Measurements from ENCODE around the gene QSER1.

DNA sequence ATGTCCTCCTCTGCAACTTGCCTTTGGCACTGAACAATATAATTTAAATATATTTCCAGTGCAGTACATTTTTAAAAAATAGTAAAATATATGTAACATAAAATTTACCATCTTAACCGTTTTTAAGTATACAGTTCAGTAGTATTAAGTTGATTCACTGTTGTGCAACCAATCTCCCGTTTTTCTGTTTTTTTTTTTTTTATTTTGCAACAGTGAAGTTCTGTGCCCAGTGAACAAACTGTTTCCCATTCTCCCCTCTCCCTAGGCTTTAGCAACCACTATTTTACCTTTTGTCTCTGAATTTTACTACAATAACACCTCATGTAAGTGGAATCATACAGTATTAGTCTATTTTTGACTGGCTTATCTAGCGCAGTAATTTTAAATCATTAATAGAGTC, 49.1 kb upstream of the QSER1 start:
- TF ChIP-seq, protein P1, sequence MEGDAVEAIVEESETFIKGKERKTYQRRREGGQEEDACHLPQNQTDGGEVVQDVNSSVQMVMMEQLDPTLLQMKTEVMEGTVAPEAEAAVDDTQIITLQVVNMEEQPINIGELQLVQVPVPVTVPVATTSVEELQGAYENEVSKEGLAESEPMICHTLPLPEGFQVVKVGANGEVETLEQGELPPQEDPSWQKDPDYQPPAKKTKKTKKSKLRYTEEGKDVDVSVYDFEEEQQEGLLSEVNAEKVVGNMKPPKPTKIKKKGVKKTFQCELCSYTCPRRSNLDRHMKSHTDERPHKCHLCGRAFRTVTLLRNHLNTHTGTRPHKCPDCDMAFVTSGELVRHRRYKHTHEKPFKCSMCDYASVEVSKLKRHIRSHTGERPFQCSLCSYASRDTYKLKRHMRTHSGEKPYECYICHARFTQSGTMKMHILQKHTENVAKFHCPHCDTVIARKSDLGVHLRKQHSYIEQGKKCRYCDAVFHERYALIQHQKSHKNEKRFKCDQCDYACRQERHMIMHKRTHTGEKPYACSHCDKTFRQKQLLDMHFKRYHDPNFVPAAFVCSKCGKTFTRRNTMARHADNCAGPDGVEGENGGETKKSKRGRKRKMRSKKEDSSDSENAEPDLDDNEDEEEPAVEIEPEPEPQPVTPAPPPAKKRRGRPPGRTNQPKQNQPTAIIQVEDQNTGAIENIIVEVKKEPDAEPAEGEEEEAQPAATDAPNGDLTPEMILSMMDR (conservative IDR thresholded peaks at IDR 0.05), result no peak
- TF ChIP-seq ZFX (IDR thresholded peaks at IDR 0.05), result no peak
